ACC112 (cell line): ENCODE results near the gene DBF4B.

Experiments
- H2AFZ ChIP-seq: fragments of 200-600 bp; sonication (generic); one replicate; pipeline ENCODE4 v1.6.0; 2017; ENCODE audit warnings: antibody characterized with exemption, low read length; ENCODE audit not compliant: unreplicated experiment
- H3K27ac ChIP-seq: fragments of 200-600 bp; sonication (generic); 2 replicates; pipeline ENCODE4 v1.5.1; 2014; ENCODE audit warnings: low read depth, mild to moderate bottlenecking, antibody characterized with exemption, low read length, moderate library complexity
- H3K27me3 ChIP-seq: fragments of 200-600 bp; sonication (generic); 2 replicates; pipeline ENCODE4 v1.6.1; 2014; ENCODE audit warnings: mild to moderate bottlenecking, antibody characterized with exemption, low read length, moderate library complexity, mixed read lengths; ENCODE audit not compliant: insufficient read depth
- H3K36me3 ChIP-seq: fragments of 200-600 bp; sonication (generic); 2 replicates; pipeline ENCODE4 v1.6.1; 2016; ENCODE audit warnings: mild to moderate bottlenecking, antibody characterized with exemption, low read length, moderate library complexity, mixed read lengths; ENCODE audit not compliant: insufficient read depth
- H3K4me1 ChIP-seq: fragments of 200-600 bp; sonication (generic); one replicate; pipeline ENCODE4 v1.6.1; 2016; ENCODE audit warnings: low read length, mixed read lengths; ENCODE audit not compliant: insufficient read depth, unreplicated experiment, control insufficient read depth
- H3K4me3 ChIP-seq: fragments of 200-600 bp; sonication (generic); 2 replicates; pipeline ENCODE4 v1.5.1; 2014; ENCODE audit warnings: mild to moderate bottlenecking, low read depth, low read length
- H3K79me2 ChIP-seq: fragments of 200-600 bp; sonication (generic); one replicate; pipeline ENCODE4 v1.6.0; 2016; ENCODE audit warnings: low read length; ENCODE audit not compliant: control insufficient read depth, unreplicated experiment, insufficient read depth

DBF4B gene

DNA sequence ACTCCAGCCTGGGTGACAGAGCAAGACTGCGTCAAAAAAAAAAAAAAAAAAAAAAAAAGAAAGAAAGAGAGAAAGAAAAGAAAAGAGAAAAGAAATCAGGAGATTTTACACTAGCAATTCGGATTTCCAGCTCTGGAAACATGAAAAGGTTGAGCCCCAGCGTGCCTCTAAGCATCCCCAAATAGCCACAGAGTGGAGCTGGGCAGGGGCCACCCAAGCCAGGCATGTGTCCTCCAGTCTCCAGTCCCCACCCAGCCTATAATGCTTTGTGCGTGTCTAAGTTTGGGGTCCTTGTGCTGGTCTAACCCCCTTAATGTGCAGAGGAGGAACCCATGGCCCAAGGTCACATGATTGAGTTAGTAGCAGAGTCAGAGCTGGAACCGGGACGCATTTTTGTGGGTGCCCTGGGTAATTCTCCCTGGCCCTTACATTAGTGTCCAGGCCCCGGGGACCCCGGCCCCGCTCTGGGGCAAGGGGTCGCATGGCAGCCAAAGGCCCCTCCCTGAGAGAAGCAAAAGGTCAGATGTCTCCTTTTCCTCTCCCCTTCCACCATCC, 70.3 kb downstream of the DBF4B start:
- Histone ChIP-seq H3K27me3 (no peaks in the 10 kb centered on the region; the same call in 1 of the 2 replicates), H3K4me1 (no peaks in the 10 kb centered on the region), H3K27ac (no peak overlapping the region), H3K4me3 (peak overlapping the region; percentile 71; the same call in 1 of the 2 replicates), H2AFZ (no peak overlapping the region), H3K79me2 (no peaks in the 10 kb centered on the region), H3K36me3 (no peaks in the 10 kb centered on the region)

- no peaks in the 10 kb centered on the region for H3K4me1 ChIP-seq
- H2AFZ ChIP-seq = peak overlapping the region; percentile 54
These were observed 71.0 kb downstream of the DBF4B start for GRCh38 chr17:44779211-44780025.

DNA sequence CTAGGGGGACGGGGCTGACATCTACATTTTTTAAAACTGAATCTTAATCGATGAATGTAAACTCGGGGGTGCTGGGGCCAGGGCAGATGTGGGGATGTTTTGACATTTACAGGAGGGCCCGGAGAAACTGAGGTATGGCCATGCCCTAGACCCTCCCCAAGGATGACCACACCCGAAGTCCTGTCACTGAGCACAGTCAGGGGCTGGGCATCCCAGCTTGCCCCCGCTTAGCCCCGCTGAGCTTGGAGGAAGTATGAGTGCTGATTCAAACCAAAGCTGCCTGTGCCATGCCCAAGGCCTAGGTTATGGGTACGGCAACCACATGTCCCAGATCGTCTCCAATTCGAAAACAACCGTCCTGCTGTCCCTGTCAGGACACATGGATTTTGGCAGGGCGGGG, 71.7 kb downstream of the DBF4B start:
- H3K36me3 ChIP-seq = no peaks in the 10 kb centered on the region
- no peak overlapping the region for H3K27ac ChIP-seq

More at GRCh38 chr17:44779211-44780025, 71.0 kb downstream of the DBF4B start:
- Histone ChIP-seq H3K4me3 (peak overlapping the region; percentile 71), H3K79me2 (no peaks in the 10 kb centered on the region), H3K27me3 (no peaks in the 10 kb centered on the region; the same call in 1 of the 2 replicates), H3K36me3 (no peaks in the 10 kb centered on the region), H3K27ac (no peak overlapping the region)

GRCh38 chr17:44780845-44781480, 72.5 kb downstream of the DBF4B start:
- no peaks in the 10 kb centered on the region for H3K27me3 ChIP-seq
- H3K4me1 ChIP-seq = no peaks in the 10 kb centered on the region

More for the DNA sequence above, 71.7 kb downstream of the DBF4B start:
- no peaks in the 10 kb centered on the region for H3K27me3 ChIP-seq
- H3K4me3 ChIP-seq = no peak overlapping the region
- H3K79me2 ChIP-seq = no peaks in the 10 kb centered on the region
- H2AFZ ChIP-seq = no peak overlapping the region
- H3K4me1 ChIP-seq = no peaks in the 10 kb centered on the region

GRCh38 chr17:44781551-44782325, 73.3 kb downstream of the DBF4B start:
- no peak overlapping the region for H3K4me3 ChIP-seq
- no peaks in the 10 kb centered on the region for H3K79me2 ChIP-seq
- no peaks in the 10 kb centered on the region for H3K27me3 ChIP-seq
- H3K4me1 ChIP-seq = no peaks in the 10 kb centered on the region
- no peak overlapping the region for H2AFZ ChIP-seq
- no peak overlapping the region for H3K27ac ChIP-seq
- H3K36me3 ChIP-seq = no peaks in the 10 kb centered on the region

More at GRCh38 chr17:44780845-44781480, 72.5 kb downstream of the DBF4B start:
- Histone ChIP-seq H2AFZ (no peak overlapping the region), H3K27ac (no peak overlapping the region), H3K79me2 (no peaks in the 10 kb centered on the region), H3K4me3 (no peak overlapping the region), H3K36me3 (no peaks in the 10 kb centered on the region)

- Histone ChIP-seq H2AFZ (no peak overlapping the region), H3K27ac (no peak overlapping the region), H3K79me2 (no peaks in the 10 kb centered on the region), H3K4me1 (no peaks in the 10 kb centered on the region), H3K27me3 (no peaks in the 10 kb centered on the region), H3K4me3 (no peak overlapping the region), H3K36me3 (no peaks in the 10 kb centered on the region)
These were observed 73.9 kb downstream of the DBF4B start for GRCh38 chr17:44782326-44782850.

- Histone ChIP-seq H3K27me3 (no peaks in the 10 kb centered on the region), H3K27ac (no peak overlapping the region), H3K79me2 (no peaks in the 10 kb centered on the region), H3K4me3 (no peak overlapping the region), H3K36me3 (no peaks in the 10 kb centered on the region), H2AFZ (no peak overlapping the region), H3K4me1 (no peaks in the 10 kb centered on the region)
These were observed 77.5 kb downstream of the DBF4B start for GRCh38 chr17:44785921-44786320.

DNA sequence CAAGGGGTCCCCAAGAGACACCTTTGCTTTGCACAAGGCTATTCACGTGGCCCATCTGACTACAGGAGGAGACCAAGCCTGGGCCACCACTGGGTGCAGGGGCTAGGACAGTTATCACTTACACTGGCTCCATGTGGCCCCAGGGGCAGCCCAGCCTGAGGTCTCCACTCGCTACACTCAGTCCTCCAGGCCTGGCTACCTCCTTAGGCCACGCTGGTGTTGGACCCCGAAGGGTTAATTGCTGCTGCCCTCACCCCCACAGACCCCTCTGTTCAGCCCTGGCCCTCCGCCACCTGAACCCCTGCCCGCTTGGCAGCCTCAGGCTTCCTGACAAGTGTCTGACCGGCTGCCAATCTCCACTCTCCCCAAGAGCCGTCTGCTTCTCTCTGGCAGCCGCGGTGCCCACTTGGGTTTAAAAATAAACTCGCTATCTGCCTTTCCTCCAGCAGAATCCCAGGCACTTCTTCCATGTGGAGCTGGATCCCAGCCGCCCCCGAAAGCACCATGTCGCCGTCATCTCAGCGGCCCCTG, 78.2 kb downstream of the DBF4B start:
- no peak overlapping the region for H3K27ac ChIP-seq
- H2AFZ ChIP-seq = no peak overlapping the region
- no peaks in the 10 kb centered on the region for H3K4me1 ChIP-seq
- H3K27me3 ChIP-seq = no peaks in the 10 kb centered on the region
- no peaks in the 10 kb centered on the region for H3K36me3 ChIP-seq
- no peak overlapping the region for H3K4me3 ChIP-seq
- H3K79me2 ChIP-seq = no peaks in the 10 kb centered on the region

- Histone ChIP-seq H2AFZ (no peak overlapping the region), H3K27me3 (no peaks in the 10 kb centered on the region)
These were observed 78.9 kb downstream of the DBF4B start for GRCh38 chr17:44787271-44787940.

More at GRCh38 chr17:44787271-44787940, 78.9 kb downstream of the DBF4B start:
- Histone ChIP-seq H3K4me3 (no peak overlapping the region), H3K36me3 (no peaks in the 10 kb centered on the region), H3K27ac (no peak overlapping the region), H3K79me2 (no peaks in the 10 kb centered on the region), H3K4me1 (peaks cover 4% of the 10 kb centered on the region)
